ENCODE results near the gene VAV2. TPM values are rescaled to one million over a fixed set of nuclear protein-coding genes. Genes with fewer than 3 reads are reported as not detected.

Gene VAV2
- total RNA-seq, 1 experiment from 2014 or later = 3.5 TPM

- peaks cover 7% of the 10 kb centered on the region; the same call in 1 of the 2 replicates for H4K20me1 ChIP-seq (ENCODE audit: insufficient read depth, low read depth, low read length)
These were observed 97.5 kb downstream of the VAV2 start for GRCh38 chr9:133894377-133895321.

GRCh38 chr9:133893191-133893994, 98.7 kb downstream of the VAV2 start:
- H3K9ac ChIP-seq (ENCODE audit: low read length) = no peak overlapping the region
- no peak overlapping the region for H3K4me2 ChIP-seq (ENCODE audit: low read depth, low read length, poor library complexity, severe bottlenecking)
- no peaks in the 10 kb centered on the region for H3K36me3 ChIP-seq (ENCODE audit: insufficient read depth, low read length)
- no peak overlapping the region for H2AFZ ChIP-seq (ENCODE audit: low read length)
- DNase-seq = no peak
- no peaks in the 10 kb centered on the region for H3K9me3 ChIP-seq (ENCODE audit: low read length)
- H3K9me2 ChIP-seq (replicated peaks; ENCODE audit: insufficient read depth, low read length) = no peaks in the 10 kb centered on the region
- no peaks in the 10 kb centered on the region for H3K4me1 ChIP-seq (ENCODE audit: low read length)
- H3K79me2 ChIP-seq (ENCODE audit: low read length) = no peaks in the 10 kb centered on the region
- H3K4me3 ChIP-seq (ENCODE audit: low read length) = no peak overlapping the region
- no peaks in the 10 kb centered on the region for H3K27me3 ChIP-seq (ENCODE audit: low read length)
- peaks cover 14% of the 10 kb centered on the region; the same call in 1 of the 2 replicates for H4K20me1 ChIP-seq (ENCODE audit: insufficient read depth, low read depth, low read length)
- H3K27ac ChIP-seq (ENCODE audit: low read length) = no peak overlapping the region

More at GRCh38 chr9:133894377-133895321, 97.5 kb downstream of the VAV2 start:
- Histone ChIP-seq H3K36me3 (ENCODE audit: insufficient read depth, low read length) (no peaks in the 10 kb centered on the region), H3K9me3 (ENCODE audit: low read length) (no peaks in the 10 kb centered on the region), H3K9me2 (replicated peaks; ENCODE audit: insufficient read depth, low read length) (no peaks in the 10 kb centered on the region), H3K4me1 (ENCODE audit: low read length) (no peaks in the 10 kb centered on the region), H3K79me2 (ENCODE audit: low read length) (no peaks in the 10 kb centered on the region), H3K9ac (ENCODE audit: low read length) (no peak overlapping the region), H3K27ac (ENCODE audit: low read length) (no peak overlapping the region), H2AFZ (ENCODE audit: low read length) (no peak overlapping the region), H3K4me2 (ENCODE audit: low read depth, low read length, poor library complexity, severe bottlenecking) (no peak overlapping the region), H3K4me3 (ENCODE audit: low read length) (no peak overlapping the region), H3K27me3 (ENCODE audit: low read length) (no peaks in the 10 kb centered on the region)
- DNase-seq = no peak

- H3K4me2 ChIP-seq (ENCODE audit: low read depth, low read length, poor library complexity, severe bottlenecking) = no peak overlapping the region
These were observed 99.8 kb downstream of the VAV2 start for GRCh38 chr9:133892193-133892920.

GRCh38 chr9:133891741-133892140, 100.4 kb downstream of the VAV2 start:
- Histone ChIP-seq H4K20me1 (ENCODE audit: insufficient read depth, low read depth, low read length) (peaks cover 21% of the 10 kb centered on the region), H3K4me1 (ENCODE audit: low read length) (no peaks in the 10 kb centered on the region), H2AFZ (ENCODE audit: low read length) (no peak overlapping the region), H3K9ac (ENCODE audit: low read length) (no peak overlapping the region), H3K79me2 (ENCODE audit: low read length) (no peaks in the 10 kb centered on the region), H3K27me3 (ENCODE audit: low read length) (no peaks in the 10 kb centered on the region), H3K27ac (ENCODE audit: low read length) (no peak overlapping the region), H3K4me2 (ENCODE audit: low read depth, low read length, poor library complexity, severe bottlenecking) (no peak overlapping the region), H3K9me3 (ENCODE audit: low read length) (no peaks in the 10 kb centered on the region), H3K36me3 (ENCODE audit: insufficient read depth, low read length) (no peaks in the 10 kb centered on the region), H3K9me2 (replicated peaks; ENCODE audit: insufficient read depth, low read length) (no peaks in the 10 kb centered on the region), H3K4me3 (ENCODE audit: low read length) (no peak overlapping the region)
- DNase-seq = no peak

More at GRCh38 chr9:133892193-133892920, 99.8 kb downstream of the VAV2 start:
- DNase-seq = no peak
- Histone ChIP-seq H3K36me3 (ENCODE audit: insufficient read depth, low read length) (no peaks in the 10 kb centered on the region), H2AFZ (ENCODE audit: low read length) (no peak overlapping the region), H3K4me1 (ENCODE audit: low read length) (no peaks in the 10 kb centered on the region), H3K4me3 (ENCODE audit: low read length) (no peak overlapping the region), H4K20me1 (ENCODE audit: insufficient read depth, low read depth, low read length) (peaks cover 19% of the 10 kb centered on the region; the same call in 1 of the 2 replicates), H3K27me3 (ENCODE audit: low read length) (no peaks in the 10 kb centered on the region), H3K27ac (ENCODE audit: low read length) (no peak overlapping the region), H3K9me2 (replicated peaks; ENCODE audit: insufficient read depth, low read length) (no peaks in the 10 kb centered on the region), H3K79me2 (ENCODE audit: low read length) (no peaks in the 10 kb centered on the region), H3K9me3 (ENCODE audit: low read length) (no peaks in the 10 kb centered on the region), H3K9ac (ENCODE audit: low read length) (no peak overlapping the region)

- Histone ChIP-seq H2AFZ (ENCODE audit: low read length) (no peak overlapping the region), H3K27me3 (ENCODE audit: low read length) (no peaks in the 10 kb centered on the region), H4K20me1 (ENCODE audit: insufficient read depth, low read depth, low read length) (peaks cover 28% of the 10 kb centered on the region), H3K9me2 (replicated peaks; ENCODE audit: insufficient read depth, low read length) (no peaks in the 10 kb centered on the region), H3K36me3 (ENCODE audit: insufficient read depth, low read length) (no peaks in the 10 kb centered on the region), H3K4me2 (ENCODE audit: low read depth, low read length, poor library complexity, severe bottlenecking) (no peak overlapping the region), H3K79me2 (ENCODE audit: low read length) (no peaks in the 10 kb centered on the region), H3K27ac (ENCODE audit: low read length) (no peak overlapping the region), H3K9me3 (ENCODE audit: low read length) (no peaks in the 10 kb centered on the region), H3K9ac (ENCODE audit: low read length) (no peak overlapping the region), H3K4me1 (ENCODE audit: low read length) (no peaks in the 10 kb centered on the region), H3K4me3 (ENCODE audit: low read length) (no peak overlapping the region)
- no peak for DNase-seq
These were observed 101.5 kb downstream of the VAV2 start for GRCh38 chr9:133890583-133890982.

- H3K36me3 ChIP-seq (ENCODE audit: insufficient read depth, low read length) = no peaks in the 10 kb centered on the region
- no peak overlapping the region for H3K4me2 ChIP-seq (ENCODE audit: low read depth, low read length, poor library complexity, severe bottlenecking)
- H3K79me2 ChIP-seq (ENCODE audit: low read length) = no peaks in the 10 kb centered on the region
- H3K9me2 ChIP-seq (replicated peaks; ENCODE audit: insufficient read depth, low read length) = no peaks in the 10 kb centered on the region
- H4K20me1 ChIP-seq (ENCODE audit: insufficient read depth, low read depth, low read length) = peaks cover 32% of the 10 kb centered on the region
- no peaks in the 10 kb centered on the region for H3K4me1 ChIP-seq (ENCODE audit: low read length)
- DNase-seq = no peak
- H3K9ac ChIP-seq (ENCODE audit: low read length) = no peak overlapping the region
- H3K27me3 ChIP-seq (ENCODE audit: low read length) = no peaks in the 10 kb centered on the region
- H2AFZ ChIP-seq (ENCODE audit: low read length) = no peak overlapping the region
- H3K4me3 ChIP-seq (ENCODE audit: low read length) = no peak overlapping the region
- no peaks in the 10 kb centered on the region for H3K9me3 ChIP-seq (ENCODE audit: low read length)
- H3K27ac ChIP-seq (ENCODE audit: low read length) = no peak overlapping the region
These were observed 102.4 kb downstream of the VAV2 start for GRCh38 chr9:133889584-133890301.

- Histone ChIP-seq H3K9me3 (ENCODE audit: low read length) (no peaks in the 10 kb centered on the region), H2AFZ (ENCODE audit: low read length) (no peak overlapping the region), H3K4me3 (ENCODE audit: low read length) (no peak overlapping the region), H3K4me2 (ENCODE audit: low read depth, low read length, poor library complexity, severe bottlenecking) (no peak overlapping the region), H3K36me3 (ENCODE audit: insufficient read depth, low read length) (no peaks in the 10 kb centered on the region), H3K4me1 (ENCODE audit: low read length) (no peaks in the 10 kb centered on the region), H3K27ac (ENCODE audit: low read length) (no peak overlapping the region), H3K79me2 (ENCODE audit: low read length) (no peaks in the 10 kb centered on the region), H3K27me3 (ENCODE audit: low read length) (no peaks in the 10 kb centered on the region), H4K20me1 (ENCODE audit: insufficient read depth, low read depth, low read length) (peaks cover 33% of the 10 kb centered on the region), H3K9ac (ENCODE audit: low read length) (no peak overlapping the region), H3K9me2 (replicated peaks; ENCODE audit: insufficient read depth, low read length) (no peaks in the 10 kb centered on the region)
- DNase-seq = no peak
These were observed 103.2 kb downstream of the VAV2 start for GRCh38 chr9:133888809-133889491.

Measured in Karpas-422 (cell line).